ENCODE data around the gene ELF2.

DNA sequence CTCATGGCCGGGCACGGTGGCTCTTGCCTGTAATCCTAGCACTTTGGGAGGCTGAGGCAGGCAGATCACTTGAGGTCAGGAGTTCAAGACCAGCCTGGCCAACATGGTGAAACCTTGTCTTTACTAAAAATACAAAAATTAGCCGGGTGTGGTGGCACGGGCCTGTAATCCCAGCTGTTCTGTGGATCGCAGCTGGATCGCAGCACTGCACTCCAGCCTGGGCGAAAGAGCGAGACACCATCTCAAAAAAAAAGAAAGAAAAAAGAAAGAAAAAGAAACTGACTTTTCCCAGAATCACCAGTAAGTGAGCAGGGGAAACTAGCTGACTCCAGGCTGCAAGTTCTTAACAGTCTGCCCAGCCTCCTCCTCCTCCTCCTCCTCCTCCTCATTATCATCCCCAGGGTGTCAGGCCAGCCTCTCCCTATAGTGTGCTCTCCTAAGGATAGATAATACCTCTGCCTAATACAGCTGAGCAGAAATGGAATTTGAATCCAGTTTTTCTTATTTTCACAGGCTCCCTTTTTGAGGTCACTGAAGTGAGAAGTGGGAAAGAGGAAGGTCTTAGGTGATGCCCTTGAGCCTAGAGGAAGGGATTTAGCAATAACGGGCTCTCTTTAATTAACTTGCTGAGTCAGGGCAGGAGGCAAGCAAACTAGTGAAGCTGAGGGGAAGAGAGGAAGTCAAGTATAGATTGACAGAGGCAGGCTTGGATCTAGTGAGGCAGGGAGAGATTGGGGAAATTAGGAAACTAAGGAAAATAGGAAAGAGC, 11.8 kb upstream of the ELF2 start:
- TF ChIP-seq MYC (IDR thresholded peaks at IDR 0.05; ENCODE audit: low read depth, low read length) (no peak), CTCF (IDR thresholded peaks at IDR 0.05; ENCODE audit: low read depth, low read length) (no peak), POLR2A (IDR thresholded peaks at IDR 0.05; ENCODE audit: extremely low read depth, insufficient read length) (no peak)
- TF ChIP-seq, protein P1, sequence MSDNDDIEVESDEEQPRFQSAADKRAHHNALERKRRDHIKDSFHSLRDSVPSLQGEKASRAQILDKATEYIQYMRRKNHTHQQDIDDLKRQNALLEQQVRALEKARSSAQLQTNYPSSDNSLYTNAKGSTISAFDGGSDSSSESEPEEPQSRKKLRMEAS (IDR thresholded peaks at IDR 0.05; ENCODE audit: low read depth, low read length): no peak
